Measurements from ENCODE around the gene JAML. TPM values are rescaled to one million over a fixed set of nuclear protein-coding genes. Genes with fewer than 3 reads are reported as not detected.
A peak's percentile ranks its signal among the peaks of the same experiment; 100 is the strongest.

The JAML gene
- total and polyA plus RNA-seq, 2 of the 13 experiments (the other 11 are each of a cell fraction or from before 2014, with no cell fraction given), result 2.0 to 3.3 TPM

DNA sequence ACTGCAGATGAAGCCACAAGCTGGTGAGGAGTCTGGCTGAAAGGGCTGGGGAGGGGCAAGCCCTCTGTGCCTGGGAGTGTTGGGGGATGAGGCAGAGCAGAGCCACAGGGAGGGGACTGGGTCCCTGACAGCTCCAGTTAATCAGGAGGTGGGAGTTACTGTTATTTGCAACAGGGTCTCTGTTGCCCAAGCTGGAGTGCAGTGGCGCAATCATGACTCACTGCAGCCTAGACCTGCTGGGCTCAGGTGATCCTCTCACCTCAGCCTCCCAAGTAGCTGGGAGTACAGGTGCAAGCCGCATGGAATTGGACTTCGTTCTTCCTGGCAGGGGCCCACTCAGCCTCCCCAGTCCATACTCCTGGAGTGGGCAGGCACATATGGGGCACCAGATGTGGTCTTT is 56.1 kb downstream of the JAML start:
- no CpG with 5 or more reads among the region's 3 CpGs for WGBS (ENCODE audit: low lambda C conversion rate)
- in situ Hi-C loops (cut with HindIII; ENCODE audit: extremely low pct_ligation_motif_present, low pct_unique_long_range_greater_than_20kb) (no loop called here), intact Hi-C loops (cut with micrococcal nuclease; ENCODE audit: unreplicated experiment) (no loop called here)
- Histone ChIP-seq H3K4me3 (replicated peaks in 1 of 3; ENCODE audit: insufficient read depth in 1 of 3, low read depth in 2 of 3, low read length in 3 of 3) (no peak overlapping the region), H3K27me3 (ENCODE audit: control insufficient read depth in 1 of 2, insufficient read depth in 2 of 2, low read length in 2 of 2) (peaks cover 6 to 77% of the 10 kb centered on the region in 2 experiments), H3K9ac (ENCODE audit: insufficient read depth, low read depth, low read length) (no peak overlapping the region), H3K9me3 (ENCODE audit: low read length) (no peaks in the 10 kb centered on the region), H3K36me3 (replicated peaks in 1 of 2; ENCODE audit: control insufficient read depth in 1 of 2, insufficient read depth in 2 of 2, low read length in 2 of 2) (no peaks in the 10 kb centered on the region), H3K79me2 (ENCODE audit: insufficient read depth, low read length) (no peaks in the 10 kb centered on the region), H3K27ac (ENCODE audit: extremely low read length, insufficient read depth, low read length) (no peak overlapping the region), H3K4me2 (ENCODE audit: low read depth, low read length) (no peak overlapping the region), H2AFZ (ENCODE audit: low read length) (no peak overlapping the region), H4K20me1 (ENCODE audit: insufficient read depth, low read length) (no peaks in the 10 kb centered on the region), H3K4me1 (ENCODE audit: insufficient read depth, low read length) (peaks cover 10% of the 10 kb centered on the region)
- DNase-seq (ENCODE audit: low spot score) (no peak), ATAC-seq (no peak), FAIRE-seq (no peak)
- ChIA-PET POLR2A (no interaction called here), CTCF (ENCODE audit: low intra/inter-chr PET ratio, low total read pairs) (no interaction called here)
- no TSS peak for BruUV-seq (replicated peaks)
- TF ChIP-seq, protein P1, sequence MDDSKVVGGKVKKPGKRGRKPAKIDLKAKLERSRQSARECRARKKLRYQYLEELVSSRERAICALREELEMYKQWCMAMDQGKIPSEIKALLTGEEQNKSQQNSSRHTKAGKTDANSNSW (CRISPR knock-in tag; IDR thresholded peaks at IDR 0.05; ENCODE audit: borderline replicate concordance), result no peak
- no peak for TF ChIP-seq ZNF574 (CRISPR knock-in tag; IDR thresholded peaks at IDR 0.05)
- TF ChIP-seq TFDP1 (CRISPR knock-in tag; IDR thresholded peaks at IDR 0.05; ENCODE audit: borderline replicate concordance), result no peak
- TF ChIP-seq, protein P2, sequence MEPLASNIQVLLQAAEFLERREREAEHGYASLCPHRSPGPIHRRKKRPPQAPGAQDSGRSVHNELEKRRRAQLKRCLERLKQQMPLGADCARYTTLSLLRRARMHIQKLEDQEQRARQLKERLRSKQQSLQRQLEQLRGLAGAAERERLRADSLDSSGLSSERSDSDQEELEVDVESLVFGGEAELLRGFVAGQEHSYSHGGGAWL (CRISPR knock-in tag; IDR thresholded peaks at IDR 0.05), result no peak
- TF ChIP-seq HIC2 (CRISPR knock-in tag; IDR thresholded peaks at IDR 0.05; ENCODE audit: low read depth), result no peak
- TF ChIP-seq, protein P3, sequence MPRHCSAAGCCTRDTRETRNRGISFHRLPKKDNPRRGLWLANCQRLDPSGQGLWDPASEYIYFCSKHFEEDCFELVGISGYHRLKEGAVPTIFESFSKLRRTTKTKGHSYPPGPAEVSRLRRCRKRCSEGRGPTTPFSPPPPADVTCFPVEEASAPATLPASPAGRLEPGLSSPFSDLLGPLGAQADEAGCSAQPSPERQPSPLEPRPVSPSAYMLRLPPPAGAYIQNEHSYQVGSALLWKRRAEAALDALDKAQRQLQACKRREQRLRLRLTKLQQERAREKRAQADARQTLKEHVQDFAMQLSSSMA (CRISPR knock-in tag; IDR thresholded peaks at IDR 0.05), result no peak
- no peak for TF ChIP-seq STAG1 (CRISPR knock-in tag; IDR thresholded peaks at IDR 0.05)
- TF ChIP-seq FOSL2 (CRISPR knock-in tag; IDR thresholded peaks at IDR 0.05), result peak; percentile 75
- no peak for TF ChIP-seq PAF1 (CRISPR knock-in tag; IDR thresholded peaks at IDR 0.05)
- peak; percentile 76; the same call in 1 of the 2 replicates for TF ChIP-seq CEBPB (IDR thresholded peaks at IDR 0.05; ENCODE audit: borderline replicate concordance, low read depth, low read length)
